GM21723 (cell line): ENCODE data around the gene SENP8.
"Not testable (repeated sequence)": the region's sequence is repeated elsewhere in the genome, so short reads cannot be mapped to it uniquely, and the experiment has no call there.

Source experiments
- ATAC-seq: cut with Tn5 transposase; IDR thresholded peaks from one replicate; pipeline ENCODE4 v1.9.1; 2021; ENCODE audit warnings: mild to moderate bottlenecking, moderate library complexity; ENCODE audit not compliant: unreplicated experiment

SENP8 gene

DNA sequence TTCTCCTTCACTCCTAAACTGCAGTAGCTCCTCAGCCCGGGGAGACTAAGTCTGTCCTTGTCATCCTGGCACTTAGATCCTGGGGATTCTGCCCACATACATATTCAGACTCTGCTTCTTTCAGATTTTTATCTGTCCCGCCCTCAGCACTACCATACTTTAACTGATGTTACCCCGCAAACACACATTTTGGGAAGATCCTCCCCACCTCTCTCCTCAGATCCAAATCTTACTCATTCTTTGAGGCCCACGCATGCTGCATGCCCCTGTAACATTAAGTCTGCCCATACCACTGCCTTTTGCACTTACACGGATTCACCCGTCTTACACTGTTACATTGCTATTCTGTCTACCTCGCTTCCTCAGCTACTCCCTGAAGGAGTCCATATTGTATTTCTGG is 36.1 kb downstream of the SENP8 start:
- ATAC-seq, result no peak

DNA sequence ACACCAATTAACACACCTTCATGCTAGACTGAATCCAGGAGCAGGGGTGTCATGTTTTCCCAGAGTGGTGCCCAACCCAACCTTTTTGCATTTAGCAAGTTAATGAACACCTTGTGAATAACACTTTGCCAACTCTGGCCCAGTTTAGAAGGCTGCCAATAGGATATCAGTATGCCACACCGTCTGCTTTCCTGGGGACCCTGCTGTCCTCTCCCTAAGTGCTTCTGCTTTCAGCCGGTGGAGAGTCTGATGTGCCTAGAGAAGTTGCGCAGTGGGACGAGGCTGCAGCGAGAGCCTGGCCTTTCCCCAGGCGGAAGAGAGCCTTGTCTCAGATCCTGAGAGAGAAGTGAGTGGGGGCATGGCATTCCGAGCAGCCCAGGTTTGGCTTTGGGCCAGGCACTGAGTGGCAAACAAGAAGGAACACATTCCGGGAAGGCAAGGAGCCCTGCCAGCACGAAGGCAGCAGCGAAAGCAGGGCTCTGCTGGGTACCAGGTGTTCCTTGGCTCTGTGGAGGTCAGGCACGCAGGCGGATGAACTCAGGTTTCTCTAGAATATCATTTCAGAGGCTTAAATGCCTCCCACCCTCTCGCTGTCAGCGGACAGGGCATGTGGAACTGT is 36.9 kb downstream of the SENP8 start:
- ATAC-seq, result no peak

DNA sequence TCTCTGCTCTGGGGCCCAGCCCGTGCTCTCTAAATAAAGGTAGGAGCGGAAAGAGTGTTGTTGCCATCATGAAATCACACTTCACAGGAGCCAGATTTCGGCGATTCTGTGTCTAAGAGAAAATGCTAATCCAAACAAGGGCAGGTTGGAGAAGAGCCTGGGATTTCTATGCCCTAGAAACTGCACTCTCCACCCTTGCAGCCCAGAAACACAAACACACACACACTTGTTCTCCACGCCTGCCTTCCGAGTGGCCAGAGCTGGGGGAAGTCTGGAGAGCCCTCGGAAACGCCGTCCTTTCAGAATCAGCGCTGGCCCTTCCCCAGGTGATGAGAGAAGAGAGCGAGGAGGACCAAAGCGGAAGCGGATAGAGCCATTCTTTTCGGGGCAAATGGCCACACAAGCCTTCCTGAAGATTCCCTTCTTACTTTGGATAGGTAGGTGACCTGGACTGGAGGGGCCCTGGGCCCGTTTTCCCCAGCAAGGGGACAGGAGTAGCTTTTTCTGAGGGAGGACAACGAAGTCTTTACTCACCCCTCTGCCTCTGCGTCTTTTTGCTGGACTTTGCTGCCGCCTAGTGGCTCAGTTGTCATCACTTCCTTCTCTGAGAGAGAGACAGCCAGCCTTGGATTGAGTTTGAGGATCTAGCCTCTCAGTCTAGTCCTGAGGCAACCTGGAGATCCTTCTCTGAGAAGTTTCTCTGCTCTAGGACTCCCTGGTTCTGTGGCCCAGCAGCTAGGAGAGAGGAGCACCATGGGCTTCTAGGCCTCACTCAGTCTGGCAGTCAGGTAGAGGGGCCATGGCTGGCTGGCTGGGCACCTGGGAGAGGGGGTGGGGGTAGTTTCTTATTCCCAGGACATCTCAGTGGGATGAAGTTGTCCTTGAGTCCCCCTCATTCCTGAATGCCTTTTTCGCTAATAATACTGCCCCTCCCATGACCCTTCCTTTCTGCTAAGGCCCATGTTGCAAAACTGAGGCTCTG is 37.7 kb downstream of the SENP8 start:
- ATAC-seq, result peak; percentile 61

DNA sequence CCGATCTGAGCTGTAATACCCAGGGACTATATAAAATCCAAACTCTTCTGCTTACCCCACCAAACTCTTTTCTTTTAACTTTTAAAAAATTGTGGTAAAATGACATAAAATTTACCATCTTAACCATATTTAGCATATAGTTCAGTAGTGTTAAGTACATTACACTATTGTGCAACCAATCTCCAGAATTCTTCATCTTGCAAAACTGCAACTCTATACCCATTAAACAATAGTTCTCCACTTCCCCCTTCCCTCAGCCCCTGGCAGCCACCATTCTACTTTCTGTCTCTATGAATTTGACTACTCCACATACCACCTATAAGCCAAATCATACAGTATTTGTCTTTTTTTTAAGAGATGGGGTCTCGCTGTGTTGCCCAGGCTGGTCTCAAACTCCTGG is 38.7 kb downstream of the SENP8 start:
- no peak for ATAC-seq

DNA sequence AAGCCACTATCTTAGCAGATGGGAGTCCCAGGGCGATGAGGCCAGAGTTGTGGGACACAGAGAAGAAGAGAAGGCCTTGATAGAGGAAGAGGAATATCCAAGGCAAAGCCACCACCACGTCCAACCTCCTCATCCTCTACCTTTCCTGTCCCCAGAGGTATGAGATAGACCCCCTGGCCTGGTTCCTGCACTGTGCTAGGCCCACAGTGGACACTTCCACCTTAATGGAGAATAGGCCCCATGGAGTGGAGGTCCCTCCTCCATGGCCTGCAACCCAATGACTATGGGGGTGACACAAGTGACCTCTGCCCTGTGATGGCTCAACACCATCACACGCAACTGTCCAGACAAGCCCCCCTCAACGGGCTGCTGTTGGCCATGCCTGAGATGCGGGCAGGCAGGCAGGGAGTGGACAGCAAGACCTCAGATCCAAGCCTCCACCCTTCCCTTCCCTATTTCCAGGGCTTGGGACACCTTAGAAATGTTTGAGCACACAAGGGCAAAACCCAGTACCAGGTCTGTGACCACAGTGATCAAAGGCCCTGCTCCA is 42.6 kb downstream of the SENP8 start:
- ATAC-seq, result no peak

DNA sequence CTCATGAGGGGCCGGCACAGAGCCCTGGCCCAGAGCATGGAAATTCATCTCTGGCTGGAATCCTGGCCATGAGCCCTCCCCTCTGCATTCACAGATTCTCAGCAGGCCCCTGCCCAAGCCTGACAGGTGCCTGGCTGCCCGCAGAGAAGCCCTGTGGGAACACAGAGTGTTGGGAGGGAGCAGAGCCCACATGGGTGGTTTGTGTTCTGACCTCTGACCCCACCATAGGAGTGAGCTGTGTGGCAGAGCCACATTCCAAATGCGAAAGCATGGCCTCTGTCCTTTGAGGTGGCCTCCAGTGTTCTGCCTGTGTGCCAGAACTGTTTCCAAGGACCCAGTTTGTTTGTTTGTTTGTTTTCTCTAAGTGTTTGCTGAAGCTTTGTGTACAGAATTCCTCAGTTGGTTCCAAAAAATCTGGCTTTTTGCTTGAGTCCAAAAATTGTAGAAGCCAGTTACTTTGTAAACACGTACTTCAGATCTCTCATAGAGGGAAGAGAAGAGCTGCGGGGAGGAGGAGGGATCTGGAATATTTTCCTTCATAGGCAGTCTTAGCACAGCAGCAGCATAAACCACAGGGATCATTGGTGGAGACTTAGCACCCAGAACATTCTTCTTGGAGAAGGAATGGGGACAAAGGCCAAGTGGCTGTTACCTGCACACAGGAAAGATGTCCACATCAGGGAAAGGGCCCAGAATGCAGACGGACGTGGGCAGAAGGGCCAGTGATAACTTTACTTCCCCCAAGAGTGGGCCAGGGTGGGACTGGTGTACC is 43.3 kb downstream of the SENP8 start:
- ATAC-seq, result no peak

DNA sequence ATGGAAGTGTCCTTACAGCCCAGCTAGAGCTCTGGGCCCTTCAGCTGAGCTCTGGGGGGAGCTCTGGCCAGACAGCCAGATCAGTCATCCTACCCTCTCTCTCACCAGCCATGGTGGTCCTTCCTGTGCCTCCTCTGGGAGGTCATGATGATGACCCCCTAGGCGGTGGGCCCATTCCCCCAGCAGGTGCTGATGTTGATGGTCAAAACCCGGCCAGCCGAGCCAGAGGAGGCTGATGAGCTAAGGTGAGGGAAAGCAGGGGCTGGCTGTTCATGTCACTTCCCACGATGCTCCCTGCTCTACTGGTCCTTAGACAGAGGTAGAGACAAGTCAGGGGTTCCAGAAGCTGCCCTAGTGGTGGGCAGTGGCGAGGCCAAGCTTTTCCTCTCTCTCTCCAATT is 44.4 kb downstream of the SENP8 start:
- ATAC-seq, result no peak

DNA sequence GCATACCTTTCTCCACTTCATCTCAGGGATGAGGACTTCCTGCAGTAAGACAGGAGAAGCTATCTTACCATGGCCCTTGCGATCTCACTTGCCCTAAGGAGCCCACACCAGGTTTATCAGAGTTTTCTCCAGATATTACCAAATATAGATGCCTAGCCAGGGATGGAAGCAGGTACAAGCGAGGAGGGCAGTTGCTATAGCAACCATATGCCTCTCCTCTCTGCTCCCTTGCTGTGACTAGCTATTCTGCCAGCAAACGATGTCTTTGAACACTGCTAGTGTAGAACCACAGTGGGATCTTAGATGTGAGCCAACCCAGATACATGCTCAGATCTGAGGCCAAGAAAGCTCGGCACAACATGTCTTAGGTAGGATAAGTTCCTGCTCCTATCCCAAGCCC is 45.5 kb downstream of the SENP8 start:
- no peak for ATAC-seq

DNA sequence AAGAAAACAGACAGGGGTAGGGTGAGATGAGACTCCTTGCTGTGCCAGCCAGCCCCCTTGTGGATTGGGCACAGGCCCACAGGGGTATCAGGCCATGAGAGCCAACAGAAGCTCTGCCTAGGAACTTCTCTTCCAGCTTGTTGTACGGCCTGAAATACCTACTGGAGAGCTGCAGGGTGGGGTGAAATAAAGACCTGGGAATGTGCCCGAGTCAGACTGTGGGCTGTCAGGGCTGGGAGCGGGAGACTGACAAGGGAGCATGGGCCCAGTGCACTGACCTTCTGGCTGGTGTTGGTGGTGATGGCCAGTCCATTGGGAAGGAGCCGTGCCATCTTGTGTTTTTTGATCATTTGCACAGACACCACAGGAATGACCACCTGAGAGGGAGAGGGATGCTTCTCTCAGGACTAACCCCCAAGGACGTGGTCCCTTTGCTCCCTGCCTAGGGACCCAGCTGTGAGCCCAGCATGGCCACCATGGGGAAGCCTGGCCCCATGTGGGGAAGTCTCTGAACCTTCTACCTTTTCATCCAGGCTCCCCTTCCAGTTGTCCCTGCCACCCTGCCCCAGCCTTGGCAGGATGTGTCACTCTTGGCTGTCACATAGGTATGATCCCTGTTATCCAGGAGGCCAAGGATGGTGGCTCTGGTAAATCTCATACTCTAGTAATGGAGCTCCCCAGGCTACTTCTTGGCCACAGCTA is 48.7 kb downstream of the SENP8 start:
- no peak for ATAC-seq

DNA sequence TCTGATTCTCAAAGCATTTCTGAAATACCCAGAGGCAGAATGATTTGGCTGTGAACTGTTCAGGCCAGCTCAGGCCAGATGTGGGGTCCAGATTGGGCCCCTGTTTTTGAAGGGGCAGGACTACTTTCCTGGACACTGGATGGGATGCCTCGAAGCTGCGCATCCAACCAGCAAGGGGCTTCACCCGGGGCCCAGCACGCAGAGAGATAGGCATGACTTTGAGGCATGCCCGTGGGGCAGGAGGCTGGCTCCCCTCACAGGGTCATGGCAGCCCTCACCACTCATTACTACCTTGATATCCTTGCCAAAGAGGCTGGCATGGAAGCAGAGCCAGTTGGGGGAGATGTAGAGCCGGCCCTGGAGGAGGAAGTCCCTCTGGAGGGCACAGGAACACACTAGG is 49.2 kb downstream of the SENP8 start:
- ATAC-seq, result no peak

DNA sequence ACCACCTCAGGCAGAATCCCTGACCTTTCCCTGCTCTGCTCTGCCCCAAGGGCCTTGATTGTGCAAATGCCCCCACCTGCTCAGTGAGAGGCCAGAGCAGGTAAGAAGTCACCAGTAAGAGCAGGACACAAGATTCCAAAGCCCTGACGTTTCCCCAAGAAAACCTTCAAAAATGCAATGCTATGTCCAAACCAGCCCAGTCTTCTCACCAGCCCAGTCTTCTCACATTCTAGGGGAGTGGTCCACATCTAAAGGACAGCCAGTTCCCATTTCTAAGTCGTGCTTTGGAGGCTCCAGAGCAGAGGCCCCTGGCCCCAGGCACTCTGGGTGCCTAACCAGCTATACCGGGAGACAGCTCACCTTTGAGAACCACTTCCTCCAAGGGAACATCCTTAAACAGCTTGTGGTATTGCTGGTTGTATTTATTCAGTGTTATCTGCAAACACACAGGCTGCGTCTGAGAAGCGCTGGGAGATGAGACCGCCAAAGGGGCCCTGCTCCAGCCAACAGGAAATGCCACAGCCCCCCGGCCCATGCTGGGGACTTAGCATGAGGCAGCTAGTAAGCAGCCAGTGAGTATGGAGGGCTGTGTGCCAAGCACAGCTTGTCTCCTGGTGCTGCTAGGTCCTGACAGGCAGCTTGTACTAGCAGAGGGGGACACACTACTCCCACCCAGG is 50.1 kb downstream of the SENP8 start:
- no peak for ATAC-seq

DNA sequence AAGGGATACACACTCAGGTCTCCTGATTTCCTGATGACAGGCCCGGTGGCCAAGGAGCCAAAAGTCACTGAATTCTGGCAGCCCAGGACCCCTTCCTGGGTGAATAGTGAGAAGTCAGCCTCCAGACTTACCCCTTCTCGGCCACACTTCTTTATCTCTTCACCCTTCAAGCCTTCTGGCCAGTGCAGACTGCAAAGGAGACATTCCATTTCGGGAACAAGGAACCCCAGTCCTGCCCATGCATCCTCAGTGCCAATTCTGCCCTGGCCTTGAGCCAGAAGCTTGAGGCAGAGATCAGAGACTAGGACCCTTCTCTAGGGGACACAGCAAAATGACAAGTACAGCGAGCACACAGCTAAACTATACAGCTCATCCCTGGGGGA is 50.6 kb downstream of the SENP8 start:
- no peak for ATAC-seq

DNA sequence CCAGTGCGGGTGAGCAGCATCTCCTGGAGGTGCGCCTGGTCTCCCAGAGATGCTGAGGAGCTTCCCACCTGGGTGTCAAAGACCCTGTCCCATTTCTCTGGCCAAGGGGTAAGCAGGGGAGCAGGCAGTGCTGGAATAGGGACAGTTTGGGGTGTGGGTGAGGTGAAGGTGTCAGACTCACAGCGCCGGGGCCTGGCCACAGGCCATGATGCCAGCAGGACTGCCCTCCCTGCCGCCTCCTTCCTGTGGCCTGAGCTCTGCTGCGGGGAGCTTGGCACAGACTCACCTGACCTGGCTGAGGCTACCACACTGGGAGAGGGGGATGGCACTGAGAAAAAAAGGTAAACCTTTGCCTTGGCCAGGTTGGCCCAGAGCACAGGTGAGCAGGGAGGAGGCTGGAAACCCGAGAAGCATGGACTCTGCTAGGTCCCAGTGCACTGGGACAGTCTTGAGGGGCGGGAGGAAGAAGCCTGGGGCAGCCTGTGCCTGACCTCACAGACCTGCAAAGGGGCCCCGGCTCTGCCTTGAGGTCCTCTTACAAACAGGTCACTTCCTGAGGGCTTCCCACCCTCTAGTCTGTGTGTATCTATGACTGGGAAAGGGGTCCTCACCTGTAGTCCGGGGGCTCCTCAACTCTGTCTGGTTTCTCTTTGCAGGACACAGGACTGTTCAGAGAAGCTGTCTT is 51.2 kb downstream of the SENP8 start:
- ATAC-seq, result no peak

DNA sequence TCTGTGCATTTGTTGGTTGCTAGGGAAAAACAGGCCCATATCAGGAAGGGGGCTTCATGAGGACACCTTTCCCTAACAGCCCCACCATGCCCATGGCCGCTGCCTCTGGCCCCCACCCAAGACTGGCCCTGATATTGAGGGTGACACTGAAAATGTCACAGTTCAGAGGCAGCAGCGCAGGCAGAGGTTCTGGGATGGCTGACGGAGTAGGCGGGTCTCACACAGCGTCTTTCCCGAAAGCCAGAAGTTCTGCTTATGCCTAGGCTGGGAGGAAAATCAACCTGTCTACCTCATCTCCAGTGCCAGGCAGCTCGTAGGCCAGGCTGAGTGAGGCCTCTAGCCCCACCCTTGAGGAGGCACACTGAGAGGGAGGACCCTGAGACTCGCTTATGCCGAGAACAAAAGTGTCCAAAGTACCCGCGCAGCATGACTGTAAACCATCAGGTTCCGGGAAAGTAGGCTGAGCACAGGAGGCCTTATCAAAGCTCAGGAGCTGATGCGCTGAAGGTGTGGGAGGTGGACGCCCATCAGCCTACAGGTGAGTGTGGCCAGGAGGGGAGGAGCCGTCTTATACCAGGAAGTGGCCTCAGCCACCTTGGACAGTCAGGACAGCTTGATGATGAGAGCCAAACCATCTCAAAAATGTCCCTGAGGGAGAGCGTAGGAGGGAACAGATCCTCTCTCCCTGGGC is 51.9 kb downstream of the SENP8 start:
- no peak for ATAC-seq

DNA sequence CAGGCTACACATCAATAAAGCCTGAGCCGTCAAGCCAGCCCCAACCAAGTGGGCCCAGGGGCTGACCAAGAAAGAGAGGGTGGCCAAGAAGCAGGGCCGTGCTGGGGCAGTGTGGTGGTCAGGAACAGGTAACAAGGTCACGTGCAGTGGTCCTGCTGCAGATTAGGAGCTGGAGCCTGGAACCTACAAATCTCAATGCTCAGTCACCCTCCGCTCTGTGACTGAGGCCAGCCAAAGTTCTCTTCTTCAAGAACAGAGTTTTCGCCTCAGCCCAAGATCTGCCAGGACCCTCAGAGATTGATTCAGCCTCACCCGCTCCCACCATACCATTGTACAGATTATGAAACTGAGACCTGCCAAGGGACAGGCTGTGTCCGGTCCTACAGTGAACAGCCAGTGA is 52.5 kb downstream of the SENP8 start:
- no peak for ATAC-seq

DNA sequence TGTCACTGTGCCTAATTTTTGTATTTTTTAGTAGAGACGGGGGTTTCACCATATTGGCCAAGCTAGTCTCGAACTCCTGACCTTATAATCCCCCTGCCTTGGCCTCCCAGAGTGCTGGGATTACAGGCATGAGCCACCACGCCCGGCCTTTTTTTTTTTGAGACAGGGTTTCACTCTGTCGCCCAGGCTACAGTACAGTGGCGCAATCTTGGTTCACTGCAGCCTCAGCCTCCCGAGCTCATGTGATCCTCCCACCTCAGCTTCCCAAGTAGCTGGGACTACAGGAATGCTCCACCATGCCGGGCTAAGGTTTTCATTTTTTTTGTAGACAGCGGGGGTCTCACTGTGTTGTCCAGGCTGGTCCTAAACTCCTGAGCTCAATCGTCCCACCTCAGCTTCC is 53.8 kb downstream of the SENP8 start:
- not testable (repeated sequence) for ATAC-seq

DNA sequence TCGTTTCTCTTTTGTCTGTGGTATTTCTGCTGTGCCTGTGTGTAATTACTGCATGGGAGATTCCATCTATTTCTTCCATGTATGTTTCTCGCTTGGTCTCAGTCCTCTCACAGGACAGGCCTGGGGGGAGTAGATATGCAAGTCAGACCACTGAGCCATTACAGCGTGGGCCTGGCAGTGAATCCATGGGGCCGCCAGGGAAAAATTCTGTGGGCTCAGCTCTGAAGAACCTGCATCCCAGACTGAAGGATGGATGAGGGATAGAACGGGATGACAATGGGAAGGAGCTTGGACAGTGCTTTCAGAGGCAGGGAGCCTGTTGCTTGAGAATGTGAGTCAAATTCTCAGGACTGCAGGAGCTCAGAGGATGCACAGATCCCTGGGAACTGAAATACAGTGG is 54.6 kb downstream of the SENP8 start:
- no peak for ATAC-seq

DNA sequence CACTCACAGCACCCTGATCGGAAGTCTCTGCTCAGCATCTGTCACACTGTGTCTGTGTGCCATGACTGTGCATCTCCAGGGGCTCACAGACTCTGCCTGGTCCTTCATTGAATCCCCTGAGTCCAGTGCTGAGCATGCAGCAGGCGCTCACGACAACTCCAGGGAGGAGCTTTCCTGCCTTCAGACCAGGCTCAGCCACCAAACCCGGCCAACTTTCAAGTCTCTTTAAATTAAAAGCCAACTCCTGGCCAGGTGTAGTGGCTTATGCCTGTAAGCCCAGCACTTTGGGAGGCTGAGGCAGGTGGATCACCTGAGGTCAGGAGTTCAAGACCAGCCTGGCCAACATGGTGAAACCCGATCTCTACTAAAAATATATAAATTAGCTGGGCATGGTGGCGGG is 55.2 kb downstream of the SENP8 start:
- ATAC-seq, result no peak
